Memory B cell (primary cell): ENCODE results near the gene IGFL3.
"Not testable (repeated sequence)": the region's sequence is repeated elsewhere in the genome, so short reads cannot be mapped to it uniquely, and the experiment has no call there.

Experiments used
- ATAC-seq: fragments of 150-1000 bp; cut with Tn5 transposase; 2 replicates; pipeline ENCODE4 v1.10.0; 2021; ENCODE audit warnings: low read depth, mild to moderate bottlenecking, moderate library complexity
- DNase-seq, 2 donors: peaks; one replicate each; pipeline ENCODE4 v3.0.0; 2022; ENCODE audit warnings: low spot score in 2 of 2
- H3K27ac Mint-ChIP-seq: one replicate; pipeline ENCODE4 v1.8.0; 2022; ENCODE audit warnings: mild to moderate bottlenecking, moderate library complexity, mixed read lengths
- H3K27me3 Mint-ChIP-seq: one replicate; pipeline ENCODE4 v1.8.0; 2022; ENCODE audit warnings: mixed read lengths
- H3K36me3 Mint-ChIP-seq: one replicate; pipeline ENCODE4 v1.8.0; 2022; ENCODE audit warnings: mild to moderate bottlenecking, mixed read lengths
- H3K4me1 Mint-ChIP-seq: one replicate; pipeline ENCODE4 v1.8.0; 2022; ENCODE audit warnings: mixed read lengths
- H3K4me3 Mint-ChIP-seq: one replicate; pipeline ENCODE4 v1.8.0; 2022; ENCODE audit warnings: mild to moderate bottlenecking, moderate library complexity, mixed read lengths
- H3K9me3 Mint-ChIP-seq: one replicate; pipeline ENCODE4 v1.8.0; 2022; ENCODE audit warnings: mixed read lengths

The IGFL3 gene

GRCh38 chr19:46109876-46110275 lies 14.6 kb downstream of the IGFL3 start:
- ATAC-seq (no peak), DNase-seq (no peak)
- Mint-ChIP-seq H3K4me1 (no peaks in the 10 kb centered on the region), H3K27me3 (peaks cover 10% of the 10 kb centered on the region), H3K36me3 (no peaks in the 10 kb centered on the region), H3K27ac (no peak overlapping the region), H3K9me3 (peaks cover 3% of the 10 kb centered on the region), H3K4me3 (no peak overlapping the region)

- peaks cover 3% of the 10 kb centered on the region for H3K9me3 Mint-ChIP-seq
- DNase-seq (no peak), ATAC-seq (no peak)
- H3K27ac Mint-ChIP-seq, result no peak overlapping the region
- no peaks in the 10 kb centered on the region for H3K4me1 Mint-ChIP-seq
- H3K36me3 Mint-ChIP-seq, result no peaks in the 10 kb centered on the region
- peaks cover 2% of the 10 kb centered on the region for H3K27me3 Mint-ChIP-seq
- no peak overlapping the region for H3K4me3 Mint-ChIP-seq
These were observed 17.1 kb downstream of the IGFL3 start for GRCh38 chr19:46107371-46107770.

- not testable (repeated sequence) for H3K4me1 Mint-ChIP-seq, H3K27ac Mint-ChIP-seq, H3K4me3 Mint-ChIP-seq, H3K36me3 Mint-ChIP-seq, H3K27me3 Mint-ChIP-seq, DNase-seq, ATAC-seq
- H3K9me3 Mint-ChIP-seq, result peaks cover 10% of the 10 kb centered on the region
These were observed 22.2 kb downstream of the IGFL3 start for GRCh38 chr19:46102333-46102732.

GRCh38 chr19:46101293-46101692 lies 23.2 kb downstream of the IGFL3 start:
- no peak overlapping the region for H3K4me3 Mint-ChIP-seq
- peaks cover 3% of the 10 kb centered on the region for H3K36me3 Mint-ChIP-seq
- H3K9me3 Mint-ChIP-seq, result peaks cover 13% of the 10 kb centered on the region
- no peak for ATAC-seq
- no peaks in the 10 kb centered on the region for H3K4me1 Mint-ChIP-seq
- no peak for DNase-seq
- H3K27me3 Mint-ChIP-seq, result peaks cover 10% of the 10 kb centered on the region
- H3K27ac Mint-ChIP-seq, result no peak overlapping the region

- peaks cover 10% of the 10 kb centered on the region for H3K27me3 Mint-ChIP-seq
- DNase-seq, result no peak
- H3K9me3 Mint-ChIP-seq, result peaks cover 13% of the 10 kb centered on the region
- no peak for ATAC-seq
- H3K4me3 Mint-ChIP-seq, result no peak overlapping the region
- no peak overlapping the region for H3K27ac Mint-ChIP-seq
- H3K4me1 Mint-ChIP-seq, result no peaks in the 10 kb centered on the region
- H3K36me3 Mint-ChIP-seq, result peaks cover 3% of the 10 kb centered on the region
These were observed 24.1 kb downstream of the IGFL3 start for GRCh38 chr19:46100344-46100743.

- Mint-ChIP-seq H3K4me3 (no peak overlapping the region), H3K9me3 (peaks cover 30% of the 10 kb centered on the region), H3K4me1 (no peaks in the 10 kb centered on the region), H3K36me3 (peaks cover 8% of the 10 kb centered on the region), H3K27me3 (peaks cover 14% of the 10 kb centered on the region), H3K27ac (no peak overlapping the region)
- DNase-seq (no peak), ATAC-seq (no peak)
These were observed 34.0 kb downstream of the IGFL3 start for GRCh38 chr19:46090444-46090843.

GRCh38 chr19:46089432-46089831 lies 35.1 kb downstream of the IGFL3 start:
- Mint-ChIP-seq H3K9me3 (peaks cover 31% of the 10 kb centered on the region), H3K27ac (no peak overlapping the region), H3K4me1 (no peaks in the 10 kb centered on the region), H3K27me3 (peaks cover 14% of the 10 kb centered on the region), H3K36me3 (peaks cover 8% of the 10 kb centered on the region), H3K4me3 (no peak overlapping the region)
- ATAC-seq (no peak), DNase-seq (no peak)

- H3K27me3 Mint-ChIP-seq, result peaks cover 11% of the 10 kb centered on the region
- no peaks in the 10 kb centered on the region for H3K4me1 Mint-ChIP-seq
- H3K36me3 Mint-ChIP-seq, result peaks cover 8% of the 10 kb centered on the region
- DNase-seq (no peak), ATAC-seq (no peak)
- H3K4me3 Mint-ChIP-seq, result no peak overlapping the region
- no peak overlapping the region for H3K27ac Mint-ChIP-seq
- peaks cover 33% of the 10 kb centered on the region for H3K9me3 Mint-ChIP-seq
These were observed 36.4 kb downstream of the IGFL3 start for GRCh38 chr19:46088101-46088500.

GRCh38 chr19:46085888-46086287 lies 38.6 kb downstream of the IGFL3 start:
- H3K4me3 Mint-ChIP-seq, result no peak overlapping the region
- no peak overlapping the region for H3K27ac Mint-ChIP-seq
- peaks cover 6% of the 10 kb centered on the region for H3K36me3 Mint-ChIP-seq
- no peaks in the 10 kb centered on the region for H3K4me1 Mint-ChIP-seq
- peaks cover 32% of the 10 kb centered on the region for H3K9me3 Mint-ChIP-seq
- no peak for DNase-seq
- ATAC-seq, result no peak
- H3K27me3 Mint-ChIP-seq, result peaks cover 17% of the 10 kb centered on the region

GRCh38 chr19:46082728-46083050 lies 41.8 kb downstream of the IGFL3 start:
- H3K27ac Mint-ChIP-seq, result no peak overlapping the region
- H3K9me3 Mint-ChIP-seq, result peaks cover 21% of the 10 kb centered on the region
- H3K4me3 Mint-ChIP-seq, result no peak overlapping the region
- peaks cover 17% of the 10 kb centered on the region for H3K27me3 Mint-ChIP-seq
- ATAC-seq (no peak), DNase-seq (no peak)
- no peaks in the 10 kb centered on the region for H3K4me1 Mint-ChIP-seq
- peaks cover 3% of the 10 kb centered on the region for H3K36me3 Mint-ChIP-seq

- Mint-ChIP-seq H3K27ac (no peak overlapping the region), H3K4me3 (no peak overlapping the region), H3K36me3 (peaks cover 3% of the 10 kb centered on the region), H3K4me1 (no peaks in the 10 kb centered on the region), H3K9me3 (peaks cover 21% of the 10 kb centered on the region), H3K27me3 (peaks cover 17% of the 10 kb centered on the region)
- DNase-seq (no peak), ATAC-seq (no peak)
These were observed 42.4 kb downstream of the IGFL3 start for GRCh38 chr19:46081928-46082727.

GRCh38 chr19:46080561-46080960 lies 43.9 kb downstream of the IGFL3 start:
- Mint-ChIP-seq H3K27me3 (peaks cover 25% of the 10 kb centered on the region), H3K4me3 (no peak overlapping the region), H3K27ac (no peak overlapping the region), H3K4me1 (no peaks in the 10 kb centered on the region), H3K36me3 (no peaks in the 10 kb centered on the region), H3K9me3 (peaks cover 11% of the 10 kb centered on the region)
- DNase-seq, result no peak
- no peak for ATAC-seq

- ATAC-seq (no peak), DNase-seq (no peak)
- Mint-ChIP-seq H3K36me3 (no peaks in the 10 kb centered on the region), H3K27ac (no peak overlapping the region), H3K4me1 (no peaks in the 10 kb centered on the region), H3K4me3 (no peak overlapping the region), H3K27me3 (peaks cover 28% of the 10 kb centered on the region), H3K9me3 (peaks cover 5% of the 10 kb centered on the region)
These were observed 44.9 kb downstream of the IGFL3 start for GRCh38 chr19:46079576-46079975.

- H3K9me3 Mint-ChIP-seq, H3K4me3 Mint-ChIP-seq, H3K27ac Mint-ChIP-seq, H3K4me1 Mint-ChIP-seq, H3K36me3 Mint-ChIP-seq, ATAC-seq, DNase-seq: not testable (repeated sequence)
- peaks cover 28% of the 10 kb centered on the region for H3K27me3 Mint-ChIP-seq
These were observed 45.7 kb downstream of the IGFL3 start for GRCh38 chr19:46078573-46079332.

GRCh38 chr19:46077815-46078167 lies 46.7 kb downstream of the IGFL3 start:
- Mint-ChIP-seq H3K4me3 (no peak overlapping the region), H3K4me1 (no peaks in the 10 kb centered on the region), H3K27me3 (peaks cover 29% of the 10 kb centered on the region), H3K36me3 (no peaks in the 10 kb centered on the region), H3K27ac (no peak overlapping the region), H3K9me3 (peaks cover 1% of the 10 kb centered on the region)
- DNase-seq (no peak), ATAC-seq (no peak)
